ENCODE measurements around the gene JPH2.

GRCh38 chr20:44166008-44166407, 21.0 kb downstream of the JPH2 start:
- no peak for TF ChIP-seq ZNF274 (IDR thresholded peaks at IDR 0.05; ENCODE audit: low read depth, low read length)
- TF ChIP-seq YY1 (IDR thresholded peaks at IDR 0.05; ENCODE audit: insufficient read depth, insufficient read length): no peak

Data from NT2/D1 (cell line).